DND-41 (cell line): ENCODE data around the gene CEP126.

Source experiments
- ATAC-seq: fragments of 200-7000 bp; cut with Tn5 transposase; 3 replicates; pipeline ENCODE4 v1.9.1; 2021; ENCODE audit warnings: low read depth; ENCODE audit not compliant: insufficient read depth
- DNase-seq: peaks from one replicate; pipeline ENCODE4 v3.0.0-alpha.2; 2020
- H2AFZ ChIP-seq: 2 replicates; pipeline ENCODE4 v1.6.0; 2012; ENCODE audit warnings: low read depth, low read length
- H3K27ac ChIP-seq: 2 replicates; pipeline ENCODE4 v1.5.1; 2012; ENCODE audit warnings: low read length, inconsistent platforms
- H3K27me3 ChIP-seq: fragments of 200-600 bp; sonication (generic); 2 replicates; pipeline ENCODE4 v1.6.0; 2012; ENCODE audit warnings: low read length, mild to moderate bottlenecking, inconsistent platforms; ENCODE audit not compliant: insufficient read depth, poor library complexity
- H3K36me3 ChIP-seq: 2 replicates; pipeline ENCODE4 v1.5.1; 2012; ENCODE audit warnings: low read length, inconsistent platforms; ENCODE audit not compliant: insufficient read depth
- H3K4me1 ChIP-seq: 2 replicates; pipeline ENCODE4 v1.5.1; 2012; ENCODE audit warnings: mild to moderate bottlenecking, low read length; ENCODE audit not compliant: insufficient read depth
- H3K4me2 ChIP-seq: 2 replicates; pipeline ENCODE4 v1.6.0; 2012; ENCODE audit warnings: mild to moderate bottlenecking, moderate library complexity, low read length, inconsistent platforms; ENCODE audit not compliant: insufficient read depth
- H3K4me3 ChIP-seq, 2 experiments: fragments of 200-600 bp in 1 of 2; shearing (Covaris generic) in 1 of 2; 2 replicates each; pipeline ENCODE4 v1.5.1; 2012 to 2016; ENCODE audit warnings: inconsistent platforms in 2 of 2, low read length in 2 of 2, mild to moderate bottlenecking in 2 of 2, low read depth in 1 of 2, moderate library complexity in 1 of 2
- H3K79me2 ChIP-seq: 2 replicates; pipeline ENCODE4 v1.6.0; 2012; ENCODE audit warnings: low read length, inconsistent platforms; ENCODE audit not compliant: insufficient read depth
- H3K9ac ChIP-seq: 2 replicates; pipeline ENCODE4 v1.6.0; 2012; ENCODE audit warnings: low read depth, mild to moderate bottlenecking, inconsistent platforms, low read length, moderate library complexity
- H3K9me3 ChIP-seq: 2 replicates; pipeline ENCODE4 v1.5.1; 2012; ENCODE audit warnings: low read length, moderate library complexity, mild to moderate bottlenecking, inconsistent platforms; ENCODE audit not compliant: insufficient read depth, severe bottlenecking
- H4K20me1 ChIP-seq: 2 replicates; pipeline ENCODE4 v1.6.0; 2012; ENCODE audit warnings: low read length; ENCODE audit not compliant: insufficient read depth
- CTCF ChIP-seq: IDR thresholded peaks from 2 replicates; pipeline ENCODE4 v1.5.1; 2012; ENCODE audit warnings: borderline replicate concordance, low read length, moderate library complexity, mild to moderate bottlenecking; ENCODE audit not compliant: poor library complexity, severe bottlenecking; ENCODE audit errors: extremely low read depth
- EZH2 ChIP-seq: IDR thresholded peaks from 3 replicates; pipeline ENCODE4 v1.6.1; 2012; ENCODE audit warnings: borderline replicate concordance, low read depth, mild to moderate bottlenecking, moderate library complexity, low read length, inconsistent platforms; ENCODE audit not compliant: severe bottlenecking

Gene CEP126

GRCh38 chr11:102006835-102007566 lies 92.2 kb downstream of the CEP126 start:
- no peak overlapping the region for H3K9ac ChIP-seq
- no peak overlapping the region for H3K27ac ChIP-seq
- H4K20me1 ChIP-seq: no peaks in the 10 kb centered on the region
- no peaks in the 10 kb centered on the region for H3K9me3 ChIP-seq
- no peaks in the 10 kb centered on the region for H3K36me3 ChIP-seq
- H2AFZ ChIP-seq: no peak overlapping the region
- no peak for TF ChIP-seq EZH2
- TF ChIP-seq CTCF: no peak
- ATAC-seq: no peak
- H3K79me2 ChIP-seq: no peaks in the 10 kb centered on the region
- no peak overlapping the region for H3K4me3 ChIP-seq
- no peak overlapping the region for H3K4me2 ChIP-seq
- no peaks in the 10 kb centered on the region for H3K27me3 ChIP-seq
- no peak for DNase-seq
- H3K4me1 ChIP-seq: no peaks in the 10 kb centered on the region

DNA sequence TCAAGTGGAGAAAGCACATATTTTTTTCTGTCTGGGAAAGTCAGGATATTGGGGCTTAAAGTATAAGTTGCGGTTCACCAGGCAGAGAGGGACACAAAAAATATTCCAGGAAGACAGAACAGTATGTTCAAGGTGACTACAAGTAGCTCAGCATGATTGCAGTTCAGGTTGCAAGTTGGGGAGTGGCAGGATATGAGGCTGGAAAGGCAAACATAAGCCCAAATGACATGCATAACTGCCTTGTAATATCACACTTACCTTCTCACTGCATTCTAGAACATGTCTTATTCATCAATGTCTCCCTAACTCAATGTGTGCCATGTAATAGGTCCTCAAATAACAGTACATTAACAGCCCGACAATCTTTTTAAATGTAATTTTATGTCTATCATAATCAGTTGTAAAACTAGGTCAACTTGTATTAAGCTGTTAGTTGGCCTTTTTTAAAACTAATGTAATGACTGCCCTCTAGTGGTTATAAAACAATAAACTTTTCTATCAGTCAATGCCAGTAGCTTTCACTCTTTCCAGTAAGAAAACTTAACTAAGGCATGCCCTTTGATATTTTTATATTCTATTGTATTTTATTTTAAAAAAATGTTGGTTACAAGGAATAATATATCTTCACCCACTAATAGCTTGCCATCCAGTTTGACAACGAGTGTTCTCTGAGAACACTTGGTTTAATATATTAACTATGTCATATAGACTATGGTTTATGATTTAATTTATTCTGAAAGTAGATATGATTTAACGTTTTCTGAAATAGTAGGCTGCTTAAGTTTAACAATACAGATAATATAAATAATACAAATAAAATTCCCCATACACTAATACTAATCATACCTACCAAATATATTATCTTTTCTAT lies 93.0 kb downstream of the CEP126 start:
- no peak overlapping the region for H3K4me3 ChIP-seq
- H3K27ac ChIP-seq: no peak overlapping the region
- H4K20me1 ChIP-seq: no peaks in the 10 kb centered on the region
- H3K9me3 ChIP-seq: no peaks in the 10 kb centered on the region
- DNase-seq (no peak), ATAC-seq (peak; percentile 72)
- TF ChIP-seq EZH2 (no peak), CTCF (peak; percentile 67)
- H3K4me1 ChIP-seq: peaks cover 6% of the 10 kb centered on the region
- no peak overlapping the region for H3K9ac ChIP-seq
- no peaks in the 10 kb centered on the region for H3K27me3 ChIP-seq
- H3K79me2 ChIP-seq: no peaks in the 10 kb centered on the region
- H3K36me3 ChIP-seq: no peaks in the 10 kb centered on the region
- no peak overlapping the region for H3K4me2 ChIP-seq
- no peak overlapping the region for H2AFZ ChIP-seq

DNA sequence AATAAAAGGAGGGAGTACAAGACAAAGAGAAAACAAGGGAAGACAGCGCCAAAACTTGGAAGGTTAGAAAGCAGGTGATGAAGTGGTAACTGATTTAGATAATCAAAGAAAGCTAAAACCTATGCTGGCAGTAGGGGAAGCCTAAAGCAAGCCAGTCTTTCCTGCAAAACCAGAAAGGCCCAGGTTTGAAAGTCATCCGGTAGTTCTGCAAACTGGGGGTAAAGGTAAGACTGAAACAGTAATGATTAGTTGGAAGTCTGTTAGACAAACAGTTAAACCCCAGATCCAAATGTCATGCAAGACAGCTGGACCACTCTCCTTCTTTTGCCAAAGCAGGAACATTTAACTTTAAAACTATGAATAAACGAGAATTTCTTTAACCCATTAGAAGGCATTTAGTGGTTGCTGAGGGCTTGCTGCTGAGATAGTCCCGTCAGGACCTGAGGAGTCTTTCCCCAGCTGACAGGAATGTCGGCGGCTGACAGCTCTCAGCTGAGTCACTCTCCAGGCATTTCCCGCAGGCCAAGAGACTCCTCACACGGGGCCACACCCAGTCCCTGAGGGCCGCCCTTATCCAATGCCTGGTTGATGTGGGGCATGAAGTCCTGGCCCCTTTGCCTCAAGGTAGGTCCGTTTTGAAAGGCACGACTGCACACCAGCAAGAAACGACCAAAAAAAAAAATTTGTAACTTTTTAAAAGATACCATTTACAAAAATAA lies 96.1 kb downstream of the CEP126 start:
- Histone ChIP-seq H3K4me1 (peaks cover 9% of the 10 kb centered on the region), H3K4me2 (no peak overlapping the region), H3K79me2 (no peaks in the 10 kb centered on the region), H4K20me1 (no peaks in the 10 kb centered on the region; the same call in 1 of the 2 replicates), H3K9me3 (no peaks in the 10 kb centered on the region), H3K36me3 (no peaks in the 10 kb centered on the region), H3K9ac (no peak overlapping the region), H2AFZ (no peak overlapping the region), H3K27ac (no peak overlapping the region), H3K27me3 (no peaks in the 10 kb centered on the region), H3K4me3 (no peak overlapping the region)
- no peak for DNase-seq
- no peak for ATAC-seq
- TF ChIP-seq CTCF: no peak
